Keratinocyte (primary cell): ENCODE data around the gene CUL2.

Experiments
- EZH2 ChIP-seq: IDR thresholded peaks from one replicate; pipeline ENCODE4 v1.6.1; 2012; ENCODE audit warnings: inconsistent platforms, mild to moderate bottlenecking, low read length, moderate library complexity
- TF ChIP-seq, protein P1 (sequence below), 3 experiments: IDR thresholded peaks in 1 of 3; conservative IDR thresholded peaks in 1 of 3; optimal IDR thresholded peaks in 1 of 3; 2 replicates in 2 of 3; 3 replicates in 1 of 3; pipeline versions ENCODE3 to v1.5.1; 2011; ENCODE audit warnings: low read length in 3 of 3, mild to moderate bottlenecking in 3 of 3, moderate library complexity in 2 of 3, control low read depth in 1 of 3, inconsistent platforms in 1 of 3; ENCODE audit not compliant: insufficient read depth in 2 of 3; ENCODE audit errors: extremely low read depth in 1 of 3

DNA sequence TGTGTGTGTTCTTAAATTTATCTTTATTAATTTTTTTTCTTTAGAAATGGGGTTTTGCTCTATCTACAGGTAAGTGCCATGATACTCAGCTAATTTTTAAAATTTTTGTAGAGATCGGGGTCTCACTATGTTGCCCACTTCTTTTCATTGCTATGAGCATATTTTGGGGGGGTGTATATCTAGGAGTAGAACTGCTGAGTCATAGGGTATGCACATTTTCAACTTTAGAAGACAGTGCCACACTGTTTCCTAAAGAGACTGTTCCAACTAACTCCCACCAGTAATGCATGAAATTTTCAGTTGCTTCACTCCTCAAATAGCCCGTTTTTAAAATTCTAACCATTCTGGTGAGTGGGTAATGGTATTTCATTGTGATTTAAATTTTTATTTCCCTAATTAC is 108.3 kb downstream of the CUL2 start:
- TF ChIP-seq, protein P1, sequence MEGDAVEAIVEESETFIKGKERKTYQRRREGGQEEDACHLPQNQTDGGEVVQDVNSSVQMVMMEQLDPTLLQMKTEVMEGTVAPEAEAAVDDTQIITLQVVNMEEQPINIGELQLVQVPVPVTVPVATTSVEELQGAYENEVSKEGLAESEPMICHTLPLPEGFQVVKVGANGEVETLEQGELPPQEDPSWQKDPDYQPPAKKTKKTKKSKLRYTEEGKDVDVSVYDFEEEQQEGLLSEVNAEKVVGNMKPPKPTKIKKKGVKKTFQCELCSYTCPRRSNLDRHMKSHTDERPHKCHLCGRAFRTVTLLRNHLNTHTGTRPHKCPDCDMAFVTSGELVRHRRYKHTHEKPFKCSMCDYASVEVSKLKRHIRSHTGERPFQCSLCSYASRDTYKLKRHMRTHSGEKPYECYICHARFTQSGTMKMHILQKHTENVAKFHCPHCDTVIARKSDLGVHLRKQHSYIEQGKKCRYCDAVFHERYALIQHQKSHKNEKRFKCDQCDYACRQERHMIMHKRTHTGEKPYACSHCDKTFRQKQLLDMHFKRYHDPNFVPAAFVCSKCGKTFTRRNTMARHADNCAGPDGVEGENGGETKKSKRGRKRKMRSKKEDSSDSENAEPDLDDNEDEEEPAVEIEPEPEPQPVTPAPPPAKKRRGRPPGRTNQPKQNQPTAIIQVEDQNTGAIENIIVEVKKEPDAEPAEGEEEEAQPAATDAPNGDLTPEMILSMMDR (optimal IDR thresholded peaks at IDR 0.05 in 1 of 3, IDR thresholded peaks at IDR 0.05 in 1 of 3, conservative IDR thresholded peaks at IDR 0.05 in 1 of 3; ENCODE audit: extremely low read depth in 1 of 3, insufficient read depth in 2 of 3, low read length in 3 of 3) = no peak
- no peak for TF ChIP-seq EZH2
